ENCODE results near the gene JCAD. TPM values are rescaled to one million over a fixed set of nuclear protein-coding genes. Genes with fewer than 3 reads are reported as not detected.

Gene JCAD
- total and polyA plus RNA-seq, 2 of the 8 experiments (the other 6 are each of a cell fraction or from before 2014, with no cell fraction given), result 0.56 to 5.2 TPM

DNA sequence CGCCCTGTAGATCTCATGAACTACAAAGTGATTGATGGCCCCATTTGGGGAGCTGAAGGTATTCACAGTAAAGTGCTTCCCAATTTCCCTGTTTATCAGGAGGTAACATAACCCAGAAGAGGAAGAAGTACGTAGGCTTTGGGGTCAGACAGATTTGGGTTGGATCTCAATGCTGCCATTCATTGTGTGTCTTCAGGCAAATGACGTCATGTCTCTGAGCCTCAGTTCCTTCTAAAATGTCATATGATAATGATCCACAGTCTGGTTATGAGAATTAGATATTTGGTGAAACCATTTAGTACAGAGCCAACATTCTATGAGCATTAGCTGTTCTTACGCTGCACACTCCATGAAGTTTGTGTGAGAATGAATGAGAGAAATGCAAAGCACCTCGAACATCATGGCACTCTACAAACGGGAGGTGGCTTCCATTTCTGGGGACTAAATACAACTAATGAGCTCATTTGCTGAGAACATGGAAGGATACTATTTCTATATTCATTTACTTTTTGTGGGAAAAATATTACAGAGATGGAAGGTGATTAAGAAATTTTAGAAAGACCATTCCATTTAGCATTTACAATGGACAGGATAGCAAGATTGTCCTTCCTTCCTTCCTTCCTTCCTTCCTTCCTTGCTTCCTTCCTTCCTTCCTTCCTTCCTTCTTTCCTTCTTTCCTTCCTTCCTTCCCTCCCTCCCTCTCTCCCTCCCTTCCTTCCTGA lies 13.8 kb upstream of the JCAD start:
- Histone ChIP-seq H3K36me3 (ENCODE audit: control insufficient read depth in 2 of 4, insufficient read depth in 4 of 4, low read length in 3 of 4) (no peaks in the 10 kb centered on the region), H2BK12ac (ENCODE audit: low read depth, low read length) (no peak overlapping the region), H3K56ac (replicated peaks; ENCODE audit: insufficient read length, low read depth, low read length) (no peak overlapping the region), H3K9me3 (ENCODE audit: insufficient read depth in 2 of 2, low read depth in 1 of 2, low read length in 1 of 2) (no peaks in the 10 kb centered on the region), H3K9ac (replicated peaks in 1 of 4; ENCODE audit: extremely low read depth in 1 of 4, low read depth in 3 of 4, low read length in 3 of 4) (no peak overlapping the region), H4K5ac (ENCODE audit: insufficient read length, low read depth, low read length) (no peak overlapping the region), H3K27ac (ENCODE audit: low read depth, low read length) (no peak overlapping the region), H3K4ac (replicated peaks; ENCODE audit: insufficient read length, low read depth, low read length) (no peak overlapping the region), H3K4me2 (ENCODE audit: insufficient read depth in 1 of 2, low read depth in 2 of 2, low read length in 2 of 2) (no peak overlapping the region), H3K23me2 (ENCODE audit: low read depth, low read length) (no peaks in the 10 kb centered on the region; the same call in 1 of the 2 replicates), H2BK15ac (ENCODE audit: low read length) (no peak overlapping the region), H2AFZ (ENCODE audit: low read length) (no peak overlapping the region), H4K20me1 (replicated peaks in 1 of 2; ENCODE audit: control insufficient read depth in 1 of 2, insufficient read depth in 2 of 2, low read length in 2 of 2) (no peaks in the 10 kb centered on the region), H3K18ac (ENCODE audit: extremely low read depth, low read length) (no peak overlapping the region), H2BK5ac (ENCODE audit: low read depth, low read length) (no peak overlapping the region), H2AK5ac (ENCODE audit: low read depth, low read length) (no peak overlapping the region), H3K4me3 (ENCODE audit: extremely low read depth in 1 of 4, insufficient read depth in 2 of 4, low read depth in 3 of 4, low read length in 4 of 4) (no peak overlapping the region), H3K4me1 (replicated peaks in 1 of 4; ENCODE audit: control insufficient read depth in 3 of 4, insufficient read depth in 4 of 4, low read length in 3 of 4) (peaks cover 0 to 4% (median 0%) of the 10 kb centered on the region in 4 experiments; a peak in 1 of 7 replicates), H2BK120ac (replicated peaks; ENCODE audit: low read depth, low read length) (no peak overlapping the region), H3K79me2 (ENCODE audit: control insufficient read depth in 1 of 2, insufficient read depth in 2 of 2, low read length in 2 of 2) (no peaks in the 10 kb centered on the region), H2BK20ac (ENCODE audit: low read length) (no peak overlapping the region), H3K23ac (ENCODE audit: insufficient read length) (no peak overlapping the region), H3K79me1 (ENCODE audit: low read depth, low read length) (no peaks in the 10 kb centered on the region), H3K27me3 (replicated peaks in 1 of 4; ENCODE audit: control insufficient read depth in 3 of 4, extremely low read depth in 1 of 4, insufficient read depth in 3 of 4, low read length in 3 of 4) (no peaks in the 10 kb centered on the region), H4K91ac (replicated peaks; ENCODE audit: insufficient read length, low read length) (no peak overlapping the region), H3K14ac (ENCODE audit: insufficient read length) (no peak overlapping the region), H4K8ac (ENCODE audit: extremely low read depth, insufficient read depth, low read length) (no peak overlapping the region)
- ChIA-PET CTCF (ENCODE audit: partially characterized antibody) (interaction anchor here (0.7 to 1.4 kb wide), 2 partner anchors 12 to 20 kb away, joined by 3 to 5 read pairs; no protein-coding TSS in a partner anchor), POLR2A (ENCODE audit: partially characterized antibody) (no interaction called here)
- DNase-seq (ENCODE audit: low read depth in 1 of 2, low spot score in 2 of 2), result no peak
- no peak for FAIRE-seq
- 95% methylated on average over 6 of the region's 6 CpGs; no CpG with 5 or more reads in 1 of the 2 experiments for WGBS, 2 experiments (ENCODE audit: extremely low coverage in 1 of 2, insufficient coverage in 1 of 2, insufficient read length in 1 of 2, insufficient replicate concordance in 2 of 2, low coverage in 1 of 2, low lambda C conversion rate in 2 of 2, missing lambda C conversion rate in 1 of 2)
